GM21786 (cell line): ENCODE results near the gene SRCAP.
"Not testable (repeated sequence)": the region's sequence is repeated elsewhere in the genome, so short reads cannot be mapped to it uniquely, and the experiment has no call there.

ENCODE experiments used
- ATAC-seq: cut with Tn5 transposase; IDR thresholded peaks from one replicate; pipeline ENCODE4 v1.9.1; 2021; ENCODE audit not compliant: unreplicated experiment

SRCAP gene

GRCh38 chr16:30697264-30698138 is 1.5 kb upstream of the SRCAP start:
- ATAC-seq = no peak

DNA sequence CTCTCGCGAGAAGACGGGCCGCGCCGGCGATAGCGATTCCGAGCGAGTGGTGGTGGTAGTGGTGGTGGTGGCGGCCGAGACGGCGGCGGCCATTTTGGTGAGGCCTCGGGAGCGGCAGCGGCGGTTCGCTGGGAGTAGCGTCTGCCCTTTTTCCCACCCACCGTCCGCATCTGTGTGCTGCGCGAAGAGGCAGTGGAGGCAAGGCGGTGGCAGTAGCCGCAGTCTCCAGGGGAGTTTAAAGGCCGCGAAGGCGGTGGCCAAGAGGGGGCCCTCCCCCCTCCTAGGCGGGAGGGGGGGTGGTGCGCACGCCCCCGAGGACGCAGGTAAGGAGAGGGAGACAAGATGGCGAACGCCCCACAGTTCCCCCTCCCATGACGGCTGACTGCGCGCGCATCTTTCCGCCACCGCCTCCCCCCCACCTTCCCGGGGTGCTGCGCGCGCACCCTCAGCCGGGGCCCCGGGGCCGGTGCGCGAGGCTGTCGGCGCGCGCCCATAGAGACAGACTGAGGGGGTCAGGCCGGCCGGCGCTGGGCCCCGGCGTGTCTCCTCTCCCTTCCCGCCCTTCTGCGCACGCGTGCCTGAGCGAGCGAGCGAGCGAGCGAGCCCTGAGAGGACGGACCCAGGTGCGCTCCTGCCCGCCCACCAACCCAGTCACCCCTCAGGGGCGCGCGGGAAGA is 694 bp upstream of the SRCAP start:
- ATAC-seq = peak; percentile 86

- no peak for ATAC-seq
Observed at GRCh38 chr16:30699615-30700099, 686 bp downstream of the SRCAP start.

GRCh38 chr16:30700491-30700890 is 1.5 kb downstream of the SRCAP start:
- ATAC-seq = no peak

DNA sequence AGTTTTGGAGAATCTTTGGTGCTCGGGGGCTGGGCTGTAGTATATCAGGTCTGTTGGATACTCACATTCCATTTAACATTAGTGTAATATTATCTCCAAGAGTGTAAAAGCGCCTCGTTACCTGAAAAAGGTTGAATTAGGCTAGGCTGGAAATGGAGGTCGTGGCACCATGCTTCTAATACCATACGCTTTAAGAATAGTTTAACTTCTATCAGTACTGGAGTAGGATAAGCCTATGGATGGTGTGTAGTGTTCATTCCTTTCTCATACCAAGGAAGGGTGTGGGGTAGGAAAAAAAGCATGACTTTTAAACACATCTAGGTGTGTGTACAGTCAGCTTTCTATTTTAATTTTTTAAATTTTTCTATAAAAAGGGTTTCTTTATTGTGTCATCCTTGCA is 2.0 kb downstream of the SRCAP start:
- ATAC-seq = no peak

DNA sequence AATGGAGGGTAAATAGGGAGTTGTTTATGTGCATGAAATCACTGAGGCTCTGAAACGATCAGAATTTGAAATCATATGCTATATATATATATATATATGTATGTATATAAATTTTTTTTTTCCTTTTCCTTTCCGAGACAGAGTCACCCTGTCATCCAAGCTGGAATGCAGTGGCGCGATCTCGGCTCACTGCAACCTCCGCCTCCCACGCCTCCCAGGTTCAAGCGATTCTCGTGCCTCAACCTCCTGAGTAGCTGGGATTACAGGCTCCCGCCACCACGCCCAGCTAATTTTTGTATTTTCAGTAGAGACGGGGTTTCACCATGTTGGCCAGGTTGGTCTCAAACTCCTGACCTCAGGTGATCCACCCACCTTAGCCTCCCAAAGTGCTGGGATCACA is 4.1 kb downstream of the SRCAP start:
- ATAC-seq = not testable (repeated sequence)

DNA sequence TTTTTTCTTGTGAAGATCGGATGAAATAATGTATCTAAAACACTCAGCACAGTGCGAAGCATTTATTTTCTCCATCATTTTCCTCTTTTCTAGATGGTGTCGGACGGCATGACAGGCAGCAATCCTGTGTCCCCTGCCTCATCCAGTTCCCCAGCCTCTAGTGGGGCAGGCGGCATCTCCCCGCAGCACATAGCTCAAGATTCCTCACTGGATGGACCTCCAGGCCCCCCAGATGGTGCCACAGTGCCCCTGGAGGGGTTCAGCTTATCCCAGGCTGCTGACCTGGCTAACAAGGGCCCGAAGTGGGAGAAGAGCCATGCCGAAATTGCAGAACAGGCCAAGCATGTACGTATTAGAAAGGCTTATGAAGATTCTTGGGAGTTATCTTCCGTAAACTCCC is 5.0 kb downstream of the SRCAP start:
- no peak for ATAC-seq

GRCh38 chr16:30706046-30706445 is 7.1 kb downstream of the SRCAP start:
- no peak for ATAC-seq

DNA sequence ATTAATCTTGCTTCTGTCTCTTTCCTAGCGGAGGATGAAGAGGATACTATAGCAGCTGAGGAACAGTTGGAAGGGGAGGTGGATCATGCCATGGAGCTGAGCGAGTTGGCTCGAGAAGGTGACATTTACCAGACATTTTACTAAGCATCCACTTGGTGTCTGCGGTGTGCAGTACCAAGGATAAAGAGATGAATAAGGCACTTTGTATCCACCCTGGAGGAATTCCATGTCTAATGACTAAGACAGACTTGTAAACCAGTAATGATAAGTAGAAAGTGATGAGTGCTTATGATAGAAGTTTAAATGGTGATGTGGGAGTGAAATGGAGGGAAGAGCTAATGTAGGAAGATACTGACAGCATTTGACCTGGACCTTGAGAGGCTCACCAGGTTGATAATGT is 12.0 kb downstream of the SRCAP start:
- no peak for ATAC-seq

GRCh38 chr16:30711712-30712111 is 12.7 kb downstream of the SRCAP start:
- ATAC-seq = no peak

DNA sequence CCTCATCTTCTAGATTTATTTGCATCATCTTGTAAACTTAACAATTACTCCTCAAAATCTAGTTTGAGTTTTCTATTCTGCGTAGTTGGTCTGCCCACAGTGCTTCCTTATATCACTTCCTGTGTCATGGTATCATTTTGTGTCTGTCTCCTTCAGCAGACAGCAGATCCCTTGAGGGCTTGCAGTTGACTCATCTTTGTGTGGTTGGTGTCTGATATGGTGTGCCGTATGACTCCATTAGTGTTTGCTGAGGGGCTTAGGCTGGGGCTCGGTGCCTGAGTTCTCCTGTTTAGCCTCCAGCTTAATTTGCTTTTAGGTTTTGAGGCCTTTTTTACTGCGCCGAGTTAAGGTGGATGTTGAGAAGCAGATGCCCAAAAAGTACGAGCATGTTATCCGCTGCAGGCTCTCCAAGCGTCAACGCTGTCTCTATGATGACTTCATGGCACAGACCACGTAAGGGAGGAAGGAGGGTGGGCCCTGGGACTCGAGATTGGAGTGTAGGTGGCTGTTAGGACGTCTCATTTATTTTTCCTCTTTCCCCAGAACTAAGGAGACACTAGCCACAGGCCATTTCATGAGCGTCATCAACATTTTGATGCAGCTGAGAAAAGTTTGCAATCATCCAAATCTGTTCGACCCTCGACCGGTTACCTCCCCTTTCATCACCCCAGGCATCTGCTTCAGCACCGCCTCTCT is 16.9 kb downstream of the SRCAP start:
- ATAC-seq = no peak

GRCh38 chr16:30720086-30720485 is 21.1 kb downstream of the SRCAP start:
- no peak for ATAC-seq

- no peak for ATAC-seq
Observed at GRCh38 chr16:30720694-30721093, 21.7 kb downstream of the SRCAP start.

DNA sequence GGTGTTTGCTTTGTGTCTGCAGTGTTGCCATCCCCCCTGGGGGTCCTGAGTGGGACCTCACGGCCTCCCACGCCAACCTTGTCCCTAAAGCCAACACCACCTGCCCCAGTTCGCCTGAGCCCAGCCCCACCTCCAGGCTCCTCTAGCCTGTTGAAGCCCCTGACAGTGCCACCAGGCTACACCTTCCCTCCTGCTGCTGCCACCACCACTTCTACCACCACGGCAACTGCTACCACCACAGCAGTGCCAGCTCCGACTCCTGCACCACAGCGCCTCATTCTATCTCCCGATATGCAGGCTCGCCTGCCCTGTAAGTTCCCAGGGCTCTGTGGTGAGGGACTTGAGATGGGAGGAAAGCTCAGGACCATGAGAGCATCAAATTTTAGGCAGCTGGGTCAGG is 22.2 kb downstream of the SRCAP start:
- ATAC-seq = no peak

GRCh38 chr16:30721606-30722005 is 22.6 kb downstream of the SRCAP start:
- no peak for ATAC-seq

DNA sequence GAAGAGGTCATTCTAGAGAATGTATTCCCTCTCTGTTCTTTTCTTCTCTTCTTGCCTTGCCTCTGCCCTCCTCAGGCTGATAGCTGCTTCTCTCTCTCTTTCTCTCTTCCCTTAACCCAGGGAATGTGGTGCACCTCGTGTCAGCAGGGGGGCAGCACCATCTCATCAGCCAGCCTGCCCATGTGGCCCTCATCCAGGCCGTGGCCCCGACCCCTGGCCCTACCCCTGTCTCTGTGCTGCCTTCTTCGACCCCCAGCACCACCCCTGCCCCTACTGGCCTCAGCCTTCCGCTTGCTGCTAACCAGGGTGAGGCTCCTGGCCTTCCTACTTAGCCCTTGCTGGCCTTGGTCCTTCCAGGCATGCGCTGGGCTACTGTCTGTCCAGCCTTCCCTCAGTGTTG is 23.5 kb downstream of the SRCAP start:
- ATAC-seq = no peak

GRCh38 chr16:30722916-30723315 is 23.9 kb downstream of the SRCAP start:
- ATAC-seq = no peak

- ATAC-seq = no peak
Observed at GRCh38 chr16:30723725-30724355, 24.9 kb downstream of the SRCAP start.

DNA sequence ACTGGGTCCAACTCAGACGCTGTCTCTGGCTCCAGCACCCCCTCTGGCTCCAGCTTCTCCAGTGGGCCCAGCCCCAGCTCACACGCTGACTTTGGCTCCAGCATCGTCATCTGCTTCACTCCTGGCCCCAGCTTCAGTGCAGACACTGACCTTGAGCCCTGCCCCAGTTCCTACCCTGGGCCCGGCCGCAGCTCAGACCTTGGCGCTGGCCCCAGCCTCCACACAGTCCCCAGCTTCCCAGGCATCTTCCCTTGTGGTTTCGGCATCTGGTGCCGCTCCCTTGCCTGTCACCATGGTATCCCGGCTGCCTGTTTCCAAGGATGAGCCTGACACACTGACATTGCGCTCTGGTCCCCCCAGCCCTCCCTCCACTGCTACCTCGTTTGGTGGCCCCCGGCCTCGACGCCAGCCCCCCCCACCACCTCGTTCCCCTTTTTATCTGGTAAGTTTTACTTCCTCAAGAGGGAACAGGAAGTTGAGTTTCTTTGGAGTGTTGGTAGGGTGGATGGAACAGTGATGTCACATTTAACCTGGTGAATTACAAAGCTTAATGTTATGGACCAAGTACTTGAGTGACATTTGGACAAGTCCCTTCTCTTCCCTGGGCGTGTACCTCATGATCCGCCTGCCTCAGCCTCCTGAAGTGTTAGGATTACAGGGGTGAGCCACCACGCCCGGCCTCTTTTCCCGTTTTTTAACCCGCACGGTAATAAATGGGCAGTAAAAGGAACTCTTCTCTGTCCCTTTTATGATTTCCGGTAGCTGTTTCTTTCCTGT is 25.9 kb downstream of the SRCAP start:
- ATAC-seq = no peak

DNA sequence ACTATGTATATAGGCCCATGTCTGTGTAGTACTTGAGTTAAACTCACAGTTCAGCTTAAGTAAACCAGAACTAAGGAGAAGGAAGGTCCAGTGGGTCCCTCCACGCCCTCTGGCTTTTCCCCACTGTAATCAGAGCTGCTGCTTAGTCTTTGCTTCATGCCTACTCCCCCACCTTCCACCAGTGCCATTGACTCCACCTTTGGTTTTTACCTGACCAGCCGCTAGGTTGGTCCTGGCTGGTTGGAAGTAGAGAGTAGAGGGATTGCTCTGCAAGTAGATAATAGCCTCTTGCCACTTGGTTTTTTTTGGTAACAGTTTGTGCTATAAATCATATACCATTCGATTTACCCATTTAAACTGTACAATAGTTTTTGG is 26.4 kb downstream of the SRCAP start:
- no peak for ATAC-seq

DNA sequence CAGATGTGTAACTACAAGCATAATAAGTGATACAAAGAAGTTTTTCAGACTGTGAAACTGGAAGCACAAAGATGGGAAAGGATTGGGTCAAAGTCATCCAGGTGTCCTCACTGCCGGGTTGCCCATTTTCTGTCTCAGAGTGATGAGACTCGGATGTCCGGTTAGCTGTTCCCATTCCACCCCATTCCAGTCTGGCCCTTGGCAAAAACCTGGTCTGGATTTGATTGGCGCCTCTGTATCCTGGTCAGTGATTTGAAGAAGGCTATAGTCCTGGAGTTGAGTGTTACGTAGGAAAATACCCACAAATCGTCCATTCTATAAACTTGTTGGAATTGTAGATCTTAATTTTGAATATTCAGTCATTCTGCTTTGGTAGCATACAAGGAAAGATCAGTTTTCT is 29.4 kb downstream of the SRCAP start:
- ATAC-seq = no peak
